Stomach (tissue), 4 donors: Measurements from ENCODE around the gene QRICH1.

Experiments used
- CTCF ChIP-seq, 7 experiments: fragments of 450-650 bp in 4 of 7; fragments of 200-600 bp in 3 of 7; sonication (generic) in 3 of 7; IDR thresholded peaks; one replicate each; pipeline ENCODE4 v1.5.1; 2016 to 2019; ENCODE audit warnings: antibody characterized with exemption in 7 of 7, control low read depth in 2 of 7, mild to moderate bottlenecking in 1 of 7
- POLR2A ChIP-seq, 4 donors: fragments of 450-650 bp; IDR thresholded peaks; one replicate each; pipeline ENCODE4 v1.6.1; 2016; ENCODE audit warnings: antibody characterized with exemption in 4 of 4, control low read depth in 2 of 4, mild to moderate bottlenecking in 1 of 4, moderate library complexity in 1 of 4

- TF ChIP-seq POLR2A (IDR thresholded peaks at IDR 0.05) (no peak), CTCF (IDR thresholded peaks at IDR 0.05) (no peak)
Measured at GRCh38 chr3:49122022-49122421, 28.2 kb upstream of the QRICH1 start.
